GM19351 (cell line): ENCODE results near the gene NUBP2.

Experiments
- ATAC-seq: cut with Tn5 transposase; IDR thresholded peaks from one replicate; pipeline ENCODE4 v1.9.1; 2021; ENCODE audit warnings: mild to moderate bottlenecking, moderate library complexity; ENCODE audit not compliant: unreplicated experiment

Gene NUBP2

GRCh38 chr16:1781758-1782407 is 877 bp upstream of the NUBP2 start:
- ATAC-seq = no peak

DNA sequence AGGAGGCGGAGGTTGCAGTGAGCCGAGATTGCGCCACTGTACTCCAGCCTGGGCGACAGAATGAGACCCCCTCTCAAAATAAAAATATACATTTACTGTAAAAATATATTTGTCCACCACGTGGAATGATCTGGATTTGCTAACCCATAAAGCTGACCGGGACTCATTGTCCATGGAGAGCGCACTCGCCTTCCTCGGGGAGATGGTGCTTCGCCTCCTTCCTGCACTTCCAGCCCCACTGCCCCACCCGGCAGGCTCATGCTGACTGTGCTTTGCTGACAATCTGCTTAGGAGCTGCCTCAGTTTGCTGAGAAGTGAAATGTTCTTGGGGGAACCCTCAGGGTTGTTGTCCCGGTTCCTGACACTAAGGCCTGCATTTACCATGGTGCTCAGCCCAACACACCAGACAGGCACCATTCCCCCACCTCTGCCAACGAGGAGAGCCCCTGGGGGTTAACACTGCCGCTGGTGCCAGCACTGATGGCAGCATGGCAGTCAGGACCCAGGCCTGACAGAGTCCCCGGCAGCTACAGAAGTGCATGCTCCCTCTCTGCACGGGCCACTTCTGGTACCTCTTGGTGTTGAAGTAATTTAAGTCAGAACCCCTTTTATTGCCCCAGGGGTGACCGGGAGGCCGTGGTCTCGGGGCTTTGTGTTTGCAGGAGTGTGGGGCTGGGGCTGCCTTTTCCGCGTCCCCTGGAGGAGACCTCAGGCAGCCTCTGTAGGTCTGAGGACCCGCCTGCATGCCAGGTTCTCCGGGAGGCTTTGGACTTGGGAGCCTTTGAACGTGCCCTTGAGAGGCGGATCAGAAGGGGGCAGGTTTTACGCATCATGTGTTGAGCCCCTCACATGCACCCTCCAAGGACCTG is 2.5 kb downstream of the NUBP2 start:
- ATAC-seq = no peak

GRCh38 chr16:1785846-1786170 is 3.0 kb downstream of the NUBP2 start:
- no peak for ATAC-seq

GRCh38 chr16:1786242-1787055 is 3.7 kb downstream of the NUBP2 start:
- no peak for ATAC-seq

GRCh38 chr16:1787056-1787321 is 4.2 kb downstream of the NUBP2 start:
- ATAC-seq = no peak

DNA sequence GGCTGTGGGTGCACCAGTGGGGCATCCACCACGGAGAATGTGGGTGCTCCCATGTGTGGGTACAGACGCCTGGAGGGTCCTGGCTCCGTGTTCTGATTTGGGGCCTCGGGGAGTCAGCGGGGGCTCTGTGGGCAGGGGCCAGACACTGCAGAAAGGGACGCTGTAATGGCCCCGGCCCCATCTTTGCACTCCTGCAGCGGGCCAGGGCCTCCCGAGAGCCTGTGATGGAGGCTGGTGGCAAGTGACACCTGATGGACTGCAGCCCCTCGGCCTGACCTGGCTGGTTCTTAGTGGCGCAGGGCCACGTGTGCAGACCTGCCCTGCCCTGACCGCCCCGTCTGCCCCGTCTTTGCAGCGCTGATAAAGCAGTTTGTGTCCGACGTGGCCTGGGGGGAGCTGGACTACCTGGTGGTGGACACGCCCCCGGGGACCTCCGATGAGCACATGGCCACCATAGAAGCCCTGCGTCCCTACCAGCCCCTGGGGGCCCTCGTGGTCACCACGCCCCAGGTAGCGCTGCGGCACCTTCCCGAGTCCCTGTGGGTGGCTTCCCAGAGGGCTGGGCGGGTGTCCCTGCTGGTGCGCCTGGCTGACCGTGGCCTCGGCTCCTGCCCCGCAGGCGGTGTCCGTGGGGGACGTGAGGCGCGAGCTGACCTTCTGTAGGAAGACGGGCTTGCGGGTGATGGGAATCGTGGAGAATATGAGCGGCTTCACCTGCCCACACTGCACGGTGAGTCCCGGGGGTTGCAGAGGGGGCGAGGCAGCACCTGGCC is 4.7 kb downstream of the NUBP2 start:
- ATAC-seq = no peak

DNA sequence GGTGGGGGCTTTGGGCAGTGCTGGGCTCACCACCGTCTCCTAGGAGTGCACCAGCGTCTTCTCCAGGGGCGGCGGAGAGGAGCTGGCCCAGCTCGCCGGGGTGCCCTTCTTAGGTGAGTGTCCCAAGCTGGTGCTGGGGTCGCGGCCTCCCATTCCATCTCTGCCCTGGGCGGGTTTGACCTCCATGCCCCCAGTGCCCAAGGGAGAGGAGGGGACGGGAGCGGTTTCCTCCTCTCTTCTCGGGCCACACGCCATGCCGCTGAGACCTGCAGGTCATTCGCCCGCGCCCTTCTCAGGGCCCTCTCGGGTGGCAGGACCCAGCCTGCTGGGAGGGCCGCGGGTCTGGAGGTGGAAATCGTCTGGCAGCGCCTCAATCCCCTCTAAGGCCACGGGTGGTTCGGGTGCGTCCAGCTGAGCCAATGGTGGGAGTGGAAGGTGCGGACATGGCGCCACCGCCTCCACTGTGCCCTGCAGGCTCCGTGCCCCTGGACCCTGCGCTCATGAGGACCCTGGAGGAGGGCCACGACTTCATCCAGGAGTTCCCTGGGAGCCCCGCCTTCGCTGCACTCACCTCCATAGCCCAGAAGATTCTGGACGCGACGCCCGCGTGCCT is 5.4 kb downstream of the NUBP2 start:
- ATAC-seq = no peak

- ATAC-seq = no peak
Measured at GRCh38 chr16:1788708-1789100, 5.9 kb downstream of the NUBP2 start.

- ATAC-seq = no peak
Measured at GRCh38 chr16:1789643-1790045, 6.9 kb downstream of the NUBP2 start.

DNA sequence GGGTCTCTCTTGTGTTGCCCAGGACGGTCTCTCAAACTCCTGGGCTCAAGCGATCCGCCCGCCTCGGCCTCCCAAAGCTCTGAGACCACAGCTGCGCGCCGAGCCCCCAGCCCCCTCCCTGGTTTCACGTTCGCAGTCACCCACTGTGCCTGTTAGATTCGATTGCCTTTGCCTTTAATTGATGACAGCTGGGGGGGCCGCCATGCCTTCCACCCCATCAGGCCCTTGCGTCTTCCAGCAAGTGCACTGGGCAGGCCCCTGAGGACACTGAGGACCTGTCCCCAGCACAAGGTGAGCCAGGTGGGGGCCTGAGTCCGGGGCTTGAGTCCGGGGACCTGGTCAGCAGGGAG is 7.5 kb downstream of the NUBP2 start:
- ATAC-seq = no peak

DNA sequence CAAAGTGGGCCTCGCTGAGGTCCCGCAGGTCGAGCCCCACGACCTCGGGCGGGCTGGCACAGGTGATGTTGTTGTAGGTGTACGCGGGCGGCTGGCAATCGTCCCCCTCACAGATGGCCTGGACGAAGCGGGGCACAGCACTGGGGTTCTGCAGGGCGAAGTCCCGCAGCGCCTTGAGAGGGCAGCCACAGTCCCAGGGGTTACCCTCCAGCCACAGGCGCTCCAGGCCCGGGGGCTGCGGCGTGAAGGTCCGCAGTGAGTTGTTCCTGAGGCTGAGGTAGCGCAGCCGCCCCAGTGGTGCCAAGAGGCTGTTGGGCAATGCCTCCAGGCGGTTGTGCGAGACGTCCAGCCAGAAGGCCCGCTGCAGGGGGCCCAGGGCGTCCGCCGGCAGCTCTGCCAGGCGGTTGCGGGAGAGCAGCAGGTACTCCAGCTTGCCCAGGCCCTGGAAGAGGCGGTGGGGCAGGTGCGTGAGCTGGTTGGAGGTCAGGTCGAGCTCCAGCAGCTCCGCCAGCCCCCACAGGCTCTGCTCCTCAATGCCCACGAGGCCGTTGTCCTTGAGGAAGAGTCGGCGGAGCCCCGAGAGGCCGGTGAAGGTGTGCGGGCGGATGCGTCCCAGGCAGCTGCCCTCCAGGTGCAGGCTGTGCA is 8.0 kb downstream of the NUBP2 start:
- ATAC-seq = no peak

DNA sequence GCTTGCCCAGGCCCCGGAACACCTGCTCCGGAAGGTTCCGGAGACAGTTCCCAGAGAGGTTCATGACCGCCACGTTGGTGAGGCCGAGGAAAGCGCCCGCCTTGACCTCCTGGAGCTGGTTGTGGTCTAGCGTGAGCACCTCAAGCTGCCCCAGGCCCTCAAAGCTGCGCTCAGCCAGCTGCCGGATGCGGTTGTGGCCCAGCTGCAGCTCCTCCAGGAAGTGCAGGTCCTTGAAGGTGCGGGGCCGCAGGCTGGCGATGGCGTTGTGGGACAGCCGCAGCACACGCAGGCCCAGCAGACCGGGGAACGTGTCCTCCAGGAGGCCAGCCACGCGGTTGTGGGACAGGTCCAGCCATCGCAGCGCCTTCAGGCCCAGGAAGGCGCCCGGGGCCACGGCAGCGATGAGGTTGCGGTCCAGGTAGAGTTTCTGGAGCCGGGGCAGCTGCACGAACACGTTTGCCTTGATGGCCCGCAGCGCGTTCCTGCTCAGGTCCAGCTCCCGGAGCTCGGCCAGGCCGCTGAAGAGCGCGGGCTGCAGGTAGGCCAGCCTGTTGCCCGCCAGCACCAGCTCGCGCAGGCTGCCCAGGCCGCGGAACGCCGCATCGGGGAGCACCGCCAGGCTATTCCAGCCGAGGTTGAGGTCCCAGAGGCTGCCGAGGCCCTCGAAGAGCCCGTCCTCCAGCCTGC is 8.6 kb downstream of the NUBP2 start:
- no peak for ATAC-seq

DNA sequence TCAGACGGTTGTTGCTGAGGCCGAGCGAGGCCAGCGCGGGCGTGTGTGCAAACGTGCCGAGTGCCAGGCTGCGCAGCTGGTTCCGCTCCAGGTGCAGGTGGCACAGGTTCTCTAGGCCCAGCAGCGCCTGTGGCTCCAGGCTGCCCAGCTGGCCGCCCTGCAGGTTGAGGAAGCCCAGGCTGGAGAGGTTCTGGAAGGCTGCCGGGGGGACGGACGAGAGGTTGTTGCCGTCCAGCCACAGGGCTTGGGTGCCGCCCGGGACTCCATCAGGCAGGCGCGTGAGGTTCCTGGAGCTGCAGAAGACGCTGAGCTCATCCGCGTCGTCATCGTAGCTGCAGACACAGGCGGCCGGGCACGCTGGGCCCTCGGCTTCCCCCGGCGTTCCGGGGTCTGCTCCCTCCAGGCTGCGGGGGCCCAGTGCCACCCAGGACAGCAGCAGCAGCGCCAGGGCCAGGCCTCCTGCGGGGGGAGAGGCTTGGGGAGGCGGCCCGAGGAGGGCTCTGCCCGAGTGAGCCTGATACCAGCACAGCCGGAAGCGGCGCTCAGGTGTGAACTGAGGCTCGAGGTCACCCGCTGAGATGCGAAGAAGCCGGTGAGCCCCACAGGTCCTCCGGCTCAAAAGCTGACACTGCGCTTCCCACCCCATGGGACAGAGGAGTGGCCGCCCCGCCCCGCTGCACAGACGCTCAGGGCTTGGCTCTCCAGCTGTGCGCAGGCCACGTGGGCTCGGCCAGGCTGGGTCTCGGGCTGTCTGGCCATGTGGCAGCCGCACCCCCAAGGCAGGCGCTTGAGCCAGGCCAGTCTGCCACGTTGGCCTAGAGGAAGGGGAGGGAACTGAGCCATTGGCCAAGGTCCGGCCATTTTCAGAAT is 9.4 kb downstream of the NUBP2 start:
- no peak for ATAC-seq

- ATAC-seq = no peak
Measured at GRCh38 chr16:1792836-1793577, 10.2 kb downstream of the NUBP2 start.

DNA sequence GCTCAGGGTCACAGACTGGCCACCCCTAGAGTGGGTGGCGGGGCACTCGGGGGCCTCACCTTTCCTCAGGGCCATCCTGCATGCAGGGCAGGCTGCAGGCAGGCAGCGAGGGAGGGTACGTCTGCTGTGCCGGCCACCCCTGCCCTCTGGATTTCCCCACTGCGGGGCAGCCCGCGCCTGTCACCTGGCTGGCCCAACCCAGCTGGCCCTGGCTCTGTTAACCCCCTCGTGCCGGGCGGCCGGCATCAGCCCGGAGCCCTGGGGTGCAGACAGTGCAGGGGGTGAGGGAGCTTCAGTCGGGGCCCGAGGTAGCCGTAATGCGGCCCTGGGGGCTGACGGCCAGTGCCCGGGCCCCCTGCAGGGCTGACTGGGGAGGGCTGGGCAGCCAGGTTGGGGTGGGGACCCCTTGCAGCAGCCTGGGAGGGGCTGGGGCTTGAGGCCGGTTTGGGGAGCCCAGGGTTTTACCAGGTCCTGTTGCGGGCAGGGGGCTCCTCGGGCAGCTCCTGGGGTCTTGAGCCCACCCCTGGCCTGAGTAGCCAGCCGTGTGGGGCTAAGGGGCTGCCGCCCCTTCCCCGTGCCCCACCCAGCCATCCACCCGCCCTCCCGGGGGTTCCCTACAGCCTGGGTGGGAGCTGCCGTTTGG is 10.9 kb downstream of the NUBP2 start, which contains the start of gene IGFALS:
Gene IGFALS (minus strand): TSS at position 128 of the 643 bp plus-strand sequence. CDS start 53 bp downstream, at position 75.
- ATAC-seq = no peak

DNA sequence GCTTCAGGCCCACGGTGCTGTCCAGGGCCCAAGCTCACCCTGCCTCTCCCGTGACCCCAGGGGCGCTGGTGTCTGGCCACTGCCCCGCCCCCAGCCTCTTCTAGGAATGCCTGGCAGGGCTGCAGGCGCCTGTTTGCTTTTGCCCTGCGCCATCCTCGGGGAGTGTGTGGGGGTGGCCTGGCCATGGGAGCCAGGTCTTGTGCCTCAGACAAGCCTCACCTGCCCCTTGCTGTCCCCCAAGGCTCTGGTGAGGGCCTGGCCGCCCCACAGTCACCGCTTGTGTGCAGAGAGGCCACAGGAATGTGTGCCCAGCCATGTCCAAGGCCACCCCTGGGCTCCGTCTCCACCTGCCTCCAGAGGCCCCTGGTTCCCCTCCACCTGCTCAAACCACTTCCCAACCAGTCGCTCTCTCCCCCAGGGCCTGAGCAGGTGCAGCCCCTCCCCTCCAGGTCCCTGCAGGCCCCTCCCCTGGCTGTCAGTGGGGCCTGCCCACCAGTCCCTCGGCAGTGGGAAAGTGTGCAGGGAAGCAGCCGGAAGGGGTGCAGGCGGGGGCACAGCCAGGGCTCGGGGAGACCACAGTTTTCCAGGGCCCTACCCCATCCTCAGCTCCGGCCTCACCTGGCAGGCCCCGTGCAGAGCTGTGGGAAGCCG is 11.6 kb downstream of the NUBP2 start:
- ATAC-seq = no peak
